ENCODE measurements around the gene LGMN.

The LGMN gene

DNA sequence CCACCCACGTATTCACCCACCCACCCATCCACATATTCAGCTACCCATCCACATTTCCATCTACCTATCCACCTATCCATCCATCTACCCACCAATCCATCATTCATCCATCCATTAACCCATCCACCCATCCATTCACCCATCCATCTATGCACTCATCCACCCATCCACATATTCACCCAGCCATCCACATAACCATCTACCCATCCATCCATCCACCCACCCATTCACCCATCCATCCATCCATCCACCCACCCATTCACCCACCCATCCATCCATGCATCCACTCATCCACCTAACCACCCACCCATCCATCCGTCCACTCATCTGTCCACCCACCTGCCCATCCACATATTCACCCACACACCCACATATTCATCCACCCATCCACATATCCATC lies 70.5 kb downstream of the LGMN start:
- DNase-seq (ENCODE audit: low spot score) = no peak
- TF ChIP-seq, protein P1, sequence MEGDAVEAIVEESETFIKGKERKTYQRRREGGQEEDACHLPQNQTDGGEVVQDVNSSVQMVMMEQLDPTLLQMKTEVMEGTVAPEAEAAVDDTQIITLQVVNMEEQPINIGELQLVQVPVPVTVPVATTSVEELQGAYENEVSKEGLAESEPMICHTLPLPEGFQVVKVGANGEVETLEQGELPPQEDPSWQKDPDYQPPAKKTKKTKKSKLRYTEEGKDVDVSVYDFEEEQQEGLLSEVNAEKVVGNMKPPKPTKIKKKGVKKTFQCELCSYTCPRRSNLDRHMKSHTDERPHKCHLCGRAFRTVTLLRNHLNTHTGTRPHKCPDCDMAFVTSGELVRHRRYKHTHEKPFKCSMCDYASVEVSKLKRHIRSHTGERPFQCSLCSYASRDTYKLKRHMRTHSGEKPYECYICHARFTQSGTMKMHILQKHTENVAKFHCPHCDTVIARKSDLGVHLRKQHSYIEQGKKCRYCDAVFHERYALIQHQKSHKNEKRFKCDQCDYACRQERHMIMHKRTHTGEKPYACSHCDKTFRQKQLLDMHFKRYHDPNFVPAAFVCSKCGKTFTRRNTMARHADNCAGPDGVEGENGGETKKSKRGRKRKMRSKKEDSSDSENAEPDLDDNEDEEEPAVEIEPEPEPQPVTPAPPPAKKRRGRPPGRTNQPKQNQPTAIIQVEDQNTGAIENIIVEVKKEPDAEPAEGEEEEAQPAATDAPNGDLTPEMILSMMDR (IDR thresholded peaks at IDR 0.05; ENCODE audit: extremely low read depth, missing control alignments) = no peak

DNA sequence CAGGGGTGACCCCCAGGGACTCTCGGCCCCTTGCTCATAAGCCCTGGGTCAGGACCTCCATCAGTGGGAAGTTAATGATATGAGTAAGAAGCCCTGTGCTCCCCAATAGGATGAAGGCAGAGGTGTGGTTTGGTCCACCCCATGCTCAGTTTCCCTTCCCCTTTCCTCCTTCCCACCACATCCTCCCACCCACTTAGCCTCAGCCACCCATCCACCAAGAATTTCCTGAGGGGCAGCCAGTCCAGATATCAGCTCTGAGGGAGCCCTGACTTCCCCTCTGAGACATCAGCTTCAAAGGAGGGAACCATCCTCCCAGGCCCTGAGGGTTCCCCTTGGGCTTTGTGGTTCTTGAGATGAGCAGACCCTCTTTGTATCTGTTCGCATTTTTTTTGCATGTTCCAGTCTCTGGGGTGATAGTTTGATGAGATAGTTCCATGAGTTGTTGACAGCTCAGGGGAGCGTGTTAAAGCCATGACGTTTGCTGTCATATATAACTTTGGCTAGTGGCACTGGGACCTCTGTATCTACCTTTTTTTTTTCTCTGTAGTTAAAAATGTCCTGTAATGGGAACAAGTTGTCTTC lies 71.2 kb downstream of the LGMN start:
- DNase-seq (ENCODE audit: low spot score) = peak; percentile 87
- TF ChIP-seq, protein P1 (IDR thresholded peaks at IDR 0.05; ENCODE audit: extremely low read depth, missing control alignments) = no peak

- DNase-seq (ENCODE audit: low spot score) = no peak
- TF ChIP-seq, protein P1 (IDR thresholded peaks at IDR 0.05; ENCODE audit: extremely low read depth, missing control alignments) = no peak
Measured at GRCh38 chr14:92676403-92677086, 71.9 kb downstream of the LGMN start.

GRCh38 chr14:92675976-92676375 lies 72.5 kb downstream of the LGMN start:
- TF ChIP-seq, protein P1 (IDR thresholded peaks at IDR 0.05; ENCODE audit: extremely low read depth, missing control alignments) = no peak
- DNase-seq (ENCODE audit: low spot score) = no peak

DNA sequence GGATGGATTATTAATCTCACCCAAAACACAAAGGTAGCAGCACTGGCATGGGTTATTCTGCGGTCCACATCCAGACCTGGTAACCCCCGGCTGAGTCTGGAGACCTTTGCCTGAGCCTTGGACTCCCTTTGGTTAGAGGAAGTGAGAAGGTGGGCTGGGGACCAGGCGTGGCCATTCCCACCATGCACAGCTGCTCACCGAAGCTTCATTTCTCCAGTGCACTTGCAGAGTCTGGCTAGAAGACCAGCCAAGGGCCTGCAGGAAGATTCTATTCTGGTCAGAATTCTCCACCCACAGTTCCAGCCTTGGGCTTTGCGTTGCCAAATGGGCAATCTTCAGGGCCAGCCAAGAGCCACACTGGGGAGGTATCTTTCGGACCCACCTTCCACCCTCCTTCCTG lies 73.0 kb downstream of the LGMN start:
- DNase-seq (ENCODE audit: low spot score) = no peak
- TF ChIP-seq, protein P1 (IDR thresholded peaks at IDR 0.05; ENCODE audit: extremely low read depth, missing control alignments) = no peak

DNA sequence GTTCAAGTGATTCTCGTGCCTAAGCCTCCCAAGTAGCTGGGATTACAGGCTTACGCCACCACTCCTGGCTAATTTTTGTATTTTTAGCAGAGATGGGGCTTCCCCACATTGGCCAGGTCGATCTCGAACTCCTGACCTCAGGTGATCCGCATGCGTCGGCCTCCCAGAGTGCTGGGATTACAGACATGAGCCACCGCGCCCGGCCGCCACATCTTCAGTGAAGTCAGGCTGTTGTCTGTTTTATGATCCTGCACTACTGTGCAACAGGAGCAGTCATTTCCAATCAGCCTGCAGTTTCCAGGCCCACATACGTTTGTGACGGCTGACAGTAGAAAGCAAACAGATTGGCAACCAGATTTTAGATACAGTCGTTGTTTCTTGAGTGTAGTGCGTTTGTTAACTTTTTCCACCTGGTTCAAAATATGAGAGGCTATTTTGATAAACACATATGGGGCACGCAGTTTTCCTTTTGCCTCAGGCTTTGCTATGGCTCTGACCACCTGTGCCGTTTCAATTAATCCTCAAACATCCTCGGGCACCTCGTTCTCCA lies 74.8 kb downstream of the LGMN start:
- DNase-seq (ENCODE audit: low spot score) = no peak
- TF ChIP-seq, protein P1 (IDR thresholded peaks at IDR 0.05; ENCODE audit: extremely low read depth, missing control alignments) = no peak

DNA sequence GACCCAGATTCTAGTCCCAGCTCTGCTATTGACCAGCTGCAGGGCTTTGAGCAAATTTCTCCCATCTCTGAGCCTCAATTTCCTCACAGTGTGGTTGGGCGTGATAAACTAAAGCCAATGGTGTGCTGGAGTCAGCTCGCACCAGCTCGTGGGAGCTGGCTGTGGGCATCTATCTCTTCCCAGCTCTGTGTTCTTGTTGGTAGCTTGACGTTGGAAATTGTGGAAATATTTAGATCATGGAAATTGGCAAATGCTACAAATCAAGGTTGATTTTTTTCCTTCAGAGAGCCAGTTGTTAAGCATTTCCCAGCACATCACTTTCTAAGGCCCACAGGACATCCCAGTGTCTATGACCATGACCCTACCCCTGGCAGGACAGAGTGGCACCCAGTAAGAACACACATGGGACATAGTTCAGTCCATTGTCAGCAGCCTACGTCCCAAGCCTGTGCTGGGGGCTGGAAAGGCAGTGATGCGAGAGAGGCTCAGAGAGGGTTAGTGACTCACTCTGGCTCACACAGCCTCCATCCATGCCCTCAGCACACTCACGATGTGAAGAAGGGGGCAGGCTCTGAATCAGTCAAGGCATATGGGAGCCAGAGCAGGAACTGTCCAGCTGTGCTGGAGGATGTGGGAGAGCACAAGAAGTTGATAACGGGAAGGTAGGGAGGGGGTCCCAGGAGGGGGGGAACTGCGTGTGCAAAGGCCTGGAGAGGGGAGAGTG lies 77.6 kb downstream of the LGMN start:
- no peak for DNase-seq (ENCODE audit: low spot score)
- TF ChIP-seq, protein P1 (IDR thresholded peaks at IDR 0.05; ENCODE audit: extremely low read depth, missing control alignments) = no peak

All from GM20000 (cell line).